ENCODE results near the gene TPPP. TPM values are rescaled to one million over a fixed set of nuclear protein-coding genes. Genes with fewer than 3 reads are reported as not detected.

TPPP gene
- polyA plus RNA-seq, 1 donor (not counting 4 experiments of a cell fraction or from before 2014, with no cell fraction given): 0.88 TPM

GRCh38 chr5:620152-620551 lies 73.0 kb downstream of the TPPP start:
- Histone ChIP-seq H3K27me3 (ENCODE audit: control insufficient read depth, extremely low read depth, insufficient read depth, low read length) (no peaks in the 10 kb centered on the region), H3K27ac (ENCODE audit: control insufficient read depth, insufficient read depth, low read length) (no peak overlapping the region), H3K4me3 (ENCODE audit: control insufficient read depth in 2 of 3, extremely low read depth in 1 of 3, insufficient read depth in 2 of 3, low read depth in 1 of 3, low read length in 3 of 3) (no peak overlapping the region), H3K9ac (ENCODE audit: control insufficient read depth, extremely low read depth, insufficient read depth, low read length) (no peak overlapping the region), H4K20me1 (ENCODE audit: control insufficient read depth, extremely low read depth, insufficient read depth, low read length) (no peaks in the 10 kb centered on the region), H3K36me3 (ENCODE audit: control insufficient read depth in 2 of 2, extremely low read depth in 1 of 2, insufficient read depth in 2 of 2, low read length in 2 of 2) (peaks cover 13 to 24% of the 10 kb centered on the region in 2 experiments), H3K9me3 (ENCODE audit: control insufficient read depth, low read depth, low read length) (no peaks in the 10 kb centered on the region), H3K4me2 (ENCODE audit: control insufficient read depth, extremely low read depth, insufficient read depth, low read depth, low read length) (no peak overlapping the region), H2AFZ (ENCODE audit: control insufficient read depth, low read length) (no peak overlapping the region), H3K79me2 (ENCODE audit: control insufficient read depth, insufficient read depth, low read length) (peaks cover 24% of the 10 kb centered on the region), H3K9me1 (ENCODE audit: control insufficient read depth, extremely low read depth, insufficient read depth, low read length) (no peaks in the 10 kb centered on the region), H3K4me1 (ENCODE audit: control insufficient read depth, extremely low read depth, insufficient read depth, low read length) (no peaks in the 10 kb centered on the region)
- FAIRE-seq: no peak
- dilution Hi-C loops (cut with MboI; ENCODE audit: extremely low pct_ligation_motif_present, low sequenced_read_pairs): no loop called here
- TF ChIP-seq CTCF (optimal IDR thresholded peaks at IDR 0.05 in 1 of 3, IDR thresholded peaks at IDR 0.05 in 1 of 3, conservative IDR thresholded peaks at IDR 0.05 in 1 of 3; ENCODE audit: extremely low read depth in 1 of 3, insufficient read depth in 2 of 3, low read length in 3 of 3) (no peak), EZH2 (IDR thresholded peaks at IDR 0.05; ENCODE audit: low read length) (no peak)
- DNase-seq (ENCODE audit: low read depth, low spot score): no peak

GRCh38 chr5:619444-619843 lies 73.7 kb downstream of the TPPP start:
- Histone ChIP-seq H3K4me1 (ENCODE audit: control insufficient read depth, extremely low read depth, insufficient read depth, low read length) (peaks cover 3% of the 10 kb centered on the region), H3K27ac (ENCODE audit: control insufficient read depth, insufficient read depth, low read length) (no peak overlapping the region), H2AFZ (ENCODE audit: control insufficient read depth, low read length) (no peak overlapping the region), H3K4me2 (ENCODE audit: control insufficient read depth, extremely low read depth, insufficient read depth, low read depth, low read length) (no peak overlapping the region), H3K9ac (ENCODE audit: control insufficient read depth, extremely low read depth, insufficient read depth, low read length) (no peak overlapping the region), H3K27me3 (ENCODE audit: control insufficient read depth, extremely low read depth, insufficient read depth, low read length) (no peaks in the 10 kb centered on the region), H3K9me3 (ENCODE audit: control insufficient read depth, low read depth, low read length) (no peaks in the 10 kb centered on the region), H3K9me1 (ENCODE audit: control insufficient read depth, extremely low read depth, insufficient read depth, low read length) (no peaks in the 10 kb centered on the region), H3K36me3 (ENCODE audit: control insufficient read depth in 2 of 2, extremely low read depth in 1 of 2, insufficient read depth in 2 of 2, low read length in 2 of 2) (peaks cover 13 to 23% of the 10 kb centered on the region in 2 experiments), H3K4me3 (ENCODE audit: control insufficient read depth in 2 of 3, extremely low read depth in 1 of 3, insufficient read depth in 2 of 3, low read depth in 1 of 3, low read length in 3 of 3) (no peak overlapping the region), H4K20me1 (ENCODE audit: control insufficient read depth, extremely low read depth, insufficient read depth, low read length) (no peaks in the 10 kb centered on the region), H3K79me2 (ENCODE audit: control insufficient read depth, insufficient read depth, low read length) (peaks cover 31% of the 10 kb centered on the region)
- dilution Hi-C loops (cut with MboI; ENCODE audit: extremely low pct_ligation_motif_present, low sequenced_read_pairs): no loop called here
- no peak for TF ChIP-seq CTCF (optimal IDR thresholded peaks at IDR 0.05 in 1 of 3, IDR thresholded peaks at IDR 0.05 in 1 of 3, conservative IDR thresholded peaks at IDR 0.05 in 1 of 3; ENCODE audit: extremely low read depth in 1 of 3, insufficient read depth in 2 of 3, low read length in 3 of 3)
- FAIRE-seq (no peak), DNase-seq (ENCODE audit: low read depth, low spot score) (no peak)

Data from keratinocyte (primary cell).